GM21367 (cell line): Measurements from ENCODE around the gene CCR5AS.
"Not testable (repeated sequence)": the region's sequence is repeated elsewhere in the genome, so short reads cannot be mapped to it uniquely, and the experiment has no call there.

Experiments
- ATAC-seq: cut with Tn5 transposase; IDR thresholded peaks from one replicate; pipeline ENCODE4 v1.9.1; 2021; ENCODE audit not compliant: unreplicated experiment

The CCR5AS gene

GRCh38 chr3:46358466-46358865 is 48.4 kb downstream of the CCR5AS start:
- no peak for ATAC-seq

- no peak for ATAC-seq
Measured at GRCh38 chr3:46356909-46357308, 50.0 kb downstream of the CCR5AS start.

GRCh38 chr3:46356276-46356675 is 50.6 kb downstream of the CCR5AS start:
- no peak for ATAC-seq

GRCh38 chr3:46354984-46355383 is 51.9 kb downstream of the CCR5AS start:
- ATAC-seq = no peak

- ATAC-seq = no peak
Measured at GRCh38 chr3:46354478-46354877, 52.4 kb downstream of the CCR5AS start.

GRCh38 chr3:46353647-46354410 is 53.0 kb downstream of the CCR5AS start, which contains the start of gene CCR2:
Gene CCR2, plus strand, starts transcription at chr3:46354111. Its CDS starts 3,417 bp downstream, at chr3:46357528.
- no peak for ATAC-seq

- ATAC-seq = no peak
Measured at GRCh38 chr3:46353090-46353489, 53.8 kb downstream of the CCR5AS start.

GRCh38 chr3:46351646-46352045 is 55.2 kb downstream of the CCR5AS start:
- ATAC-seq = no peak

- ATAC-seq = peak; percentile 16
Measured at GRCh38 chr3:46350262-46350565, 56.7 kb downstream of the CCR5AS start.

- peak; percentile 64 for ATAC-seq
Measured at GRCh38 chr3:46349484-46350261, 57.2 kb downstream of the CCR5AS start.

GRCh38 chr3:46348823-46349482 is 57.9 kb downstream of the CCR5AS start:
- no peak for ATAC-seq

- ATAC-seq = no peak
Measured at GRCh38 chr3:46344476-46344875, 62.4 kb downstream of the CCR5AS start.

GRCh38 chr3:46338840-46339239 is 68.0 kb downstream of the CCR5AS start:
- ATAC-seq = no peak

- ATAC-seq = no peak
Measured at GRCh38 chr3:46337911-46338310, 69.0 kb downstream of the CCR5AS start.

- ATAC-seq = no peak
Measured at GRCh38 chr3:46335541-46335940, 71.3 kb downstream of the CCR5AS start.

GRCh38 chr3:46334741-46335478 is 72.0 kb downstream of the CCR5AS start:
- ATAC-seq = no peak

GRCh38 chr3:46330676-46331075 is 76.2 kb downstream of the CCR5AS start:
- ATAC-seq = not testable (repeated sequence)

- no peak for ATAC-seq
Measured at GRCh38 chr3:46325645-46326300, 81.1 kb downstream of the CCR5AS start.

GRCh38 chr3:46324036-46324435 is 82.8 kb downstream of the CCR5AS start:
- ATAC-seq = no peak

GRCh38 chr3:46321461-46322104 is 85.3 kb downstream of the CCR5AS start:
- no peak for ATAC-seq
